Suppressor macrophage treated with lipopolysaccharide for 4 hours (primary cell): ENCODE measurements around the gene RING1.
A peak's percentile ranks its signal among the peaks of the same experiment; 100 is the strongest.
"Not testable (repeated sequence)": the region's sequence is repeated elsewhere in the genome, so short reads cannot be mapped to it uniquely, and the experiment has no call there.

Source experiments
- DNase-seq: peaks from one replicate; pipeline ENCODE4 v3.0.0-alpha.2; 2020

The RING1 gene

DNA sequence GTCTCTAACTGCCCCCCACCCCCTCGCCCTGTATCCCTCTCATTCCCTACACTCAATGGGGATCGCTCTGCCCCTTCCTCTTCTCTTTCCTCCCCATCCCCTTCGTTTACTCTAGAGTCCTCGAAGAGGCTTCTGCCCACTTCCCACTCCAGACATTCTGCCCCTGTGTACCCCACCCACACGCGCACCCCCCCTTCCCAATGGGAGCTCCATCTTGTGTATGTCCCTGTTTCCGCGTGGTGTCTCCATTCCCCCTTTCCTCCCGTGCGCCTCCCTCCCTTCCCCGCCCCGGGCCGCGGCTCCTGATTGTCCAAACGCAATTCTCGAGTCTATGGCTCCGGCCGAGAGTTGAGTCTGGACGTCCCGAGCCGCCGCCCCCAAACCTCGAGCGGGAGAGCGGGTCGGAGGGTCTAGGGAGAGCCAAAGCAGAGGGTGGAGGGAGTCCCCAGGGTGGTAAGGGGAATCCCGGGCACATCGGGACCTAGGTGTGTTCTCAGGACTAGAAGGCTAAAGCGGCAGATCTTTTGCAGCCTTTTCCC is 679 bp upstream of the RING1 start:
- DNase-seq = no peak

DNA sequence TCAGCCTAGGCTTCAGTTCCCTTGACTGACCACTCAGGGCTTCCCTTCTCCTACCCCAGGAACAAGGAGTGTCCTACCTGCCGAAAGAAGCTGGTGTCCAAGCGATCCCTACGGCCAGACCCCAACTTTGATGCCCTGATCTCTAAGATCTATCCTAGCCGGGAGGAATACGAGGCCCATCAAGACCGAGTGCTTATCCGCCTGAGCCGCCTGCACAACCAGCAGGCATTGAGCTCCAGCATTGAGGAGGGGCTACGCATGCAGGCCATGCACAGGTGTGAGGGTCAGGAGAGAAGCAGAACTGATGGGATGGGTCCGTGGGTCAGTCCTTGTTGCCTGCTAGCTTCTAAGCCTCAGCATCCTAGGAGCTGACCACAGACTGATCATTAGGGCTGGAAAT is 1.6 kb downstream of the RING1 start:
- no peak for DNase-seq

GRCh38 chr6:33211136-33211535 is 2.8 kb downstream of the RING1 start:
- DNase-seq = no peak

- no peak for DNase-seq
Measured at GRCh38 chr6:33211666-33212422, 3.5 kb downstream of the RING1 start.

GRCh38 chr6:33212857-33213165 is 4.5 kb downstream of the RING1 start:
- DNase-seq = no peak

DNA sequence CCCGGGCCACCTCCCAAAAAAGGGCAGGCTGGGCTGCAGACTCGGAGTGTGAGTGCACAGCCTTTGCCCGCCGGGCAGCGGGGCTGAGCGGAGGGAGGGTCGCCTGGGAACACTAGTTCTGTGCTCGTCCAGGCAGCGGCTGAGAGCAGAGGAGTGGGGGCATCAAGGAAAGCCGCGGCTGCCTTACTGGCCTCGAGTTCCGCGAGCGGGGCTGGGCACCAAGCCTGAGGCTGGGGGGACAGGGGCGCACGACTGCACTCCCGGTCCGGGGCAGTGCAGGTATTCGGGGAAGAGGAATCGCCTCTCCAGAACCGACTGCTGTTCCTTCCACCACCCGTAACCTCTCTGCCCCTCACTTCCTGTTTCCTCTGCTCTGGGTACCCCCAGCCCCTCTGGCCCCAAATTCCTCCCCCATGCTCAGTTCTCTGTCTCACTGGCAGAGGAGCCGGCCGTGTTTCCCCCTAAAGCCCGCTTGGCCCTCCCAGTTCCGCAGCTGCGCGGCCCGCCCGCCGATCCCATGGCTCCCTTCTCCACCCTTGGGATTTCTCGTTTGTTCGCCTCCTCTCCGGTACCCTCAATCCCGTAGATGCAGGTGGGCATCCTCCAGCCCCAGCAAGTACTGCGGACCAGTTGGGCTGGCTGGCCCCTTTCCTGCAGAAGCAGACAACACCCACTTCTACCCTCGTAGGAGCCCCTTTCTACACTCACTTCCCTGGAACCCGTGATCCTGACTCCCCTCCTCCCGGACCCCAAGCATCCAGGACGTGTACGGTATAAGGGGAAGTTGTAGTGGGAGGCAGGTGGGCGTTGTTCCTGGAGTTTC is 5.1 kb downstream of the RING1 start:
- no peak for DNase-seq

- DNase-seq = no peak
Measured at GRCh38 chr6:33213989-33214335, 5.7 kb downstream of the RING1 start.

DNA sequence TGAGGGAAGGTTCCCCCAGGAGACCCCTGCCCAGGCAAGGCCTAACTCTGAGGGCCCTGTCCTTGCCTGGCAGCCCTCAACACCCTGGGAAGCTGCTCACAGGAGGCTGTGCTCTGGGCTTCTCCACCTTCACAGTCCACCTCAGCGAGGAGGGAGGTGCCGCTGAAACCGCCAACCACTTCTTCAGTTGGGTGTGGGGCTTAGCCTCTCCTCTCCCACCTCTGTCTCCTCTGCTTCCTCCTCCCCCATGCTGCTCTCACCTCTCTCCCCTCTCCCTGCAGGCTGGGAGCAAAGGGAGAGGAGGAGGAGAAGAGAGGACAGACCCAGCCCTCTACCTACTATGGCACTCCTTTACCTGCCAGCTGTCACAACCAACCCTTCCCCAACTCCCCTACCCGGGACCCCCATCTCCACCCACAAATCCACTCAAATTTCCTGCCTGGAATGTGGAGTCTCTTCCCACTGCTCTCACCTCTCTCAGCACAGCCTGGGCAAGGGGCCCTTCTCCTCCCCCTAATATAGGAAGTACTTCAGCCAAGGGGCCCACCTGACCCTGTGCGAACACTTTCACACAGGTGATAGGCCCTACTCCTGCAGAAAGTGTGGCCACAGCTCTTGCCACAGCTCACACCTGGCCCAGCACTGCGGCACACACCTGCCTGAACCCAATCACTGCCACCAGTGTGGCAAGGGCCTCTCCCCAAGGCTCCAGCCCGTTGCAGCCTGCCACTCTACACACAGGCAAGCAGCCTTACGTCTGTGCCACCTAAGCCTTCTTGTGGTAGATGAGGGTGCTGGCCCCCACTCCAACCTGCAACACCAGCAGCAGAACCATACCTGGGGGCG is 7.2 kb downstream of the RING1 start:
- no peak for DNase-seq

GRCh38 chr6:33216117-33216649 is 7.9 kb downstream of the RING1 start:
- DNase-seq = no peak

GRCh38 chr6:33217246-33217645 is 8.9 kb downstream of the RING1 start:
- DNase-seq = no peak

DNA sequence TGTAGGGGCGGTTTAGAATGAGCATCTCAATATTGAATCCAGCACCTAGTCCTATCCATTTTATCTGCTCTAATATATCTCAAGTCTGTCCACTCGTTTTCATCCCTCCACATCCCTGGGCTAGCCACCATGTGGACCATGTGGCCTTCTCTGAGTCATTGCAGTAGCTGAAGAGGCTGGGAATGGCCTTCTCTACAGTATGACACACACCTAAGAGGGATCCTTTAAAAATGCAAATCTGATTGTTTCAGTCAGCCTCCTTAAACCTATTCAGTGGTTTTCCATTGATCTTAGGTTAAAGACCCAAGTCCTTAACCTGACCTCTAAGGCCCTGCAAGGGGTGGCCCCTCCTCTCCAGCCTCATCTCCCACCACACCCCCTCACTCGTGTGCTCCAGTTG is 9.4 kb downstream of the RING1 start:
- no peak for DNase-seq

- DNase-seq = not testable (repeated sequence)
Measured at GRCh38 chr6:33226503-33227120, 18.3 kb downstream of the RING1 start.

DNA sequence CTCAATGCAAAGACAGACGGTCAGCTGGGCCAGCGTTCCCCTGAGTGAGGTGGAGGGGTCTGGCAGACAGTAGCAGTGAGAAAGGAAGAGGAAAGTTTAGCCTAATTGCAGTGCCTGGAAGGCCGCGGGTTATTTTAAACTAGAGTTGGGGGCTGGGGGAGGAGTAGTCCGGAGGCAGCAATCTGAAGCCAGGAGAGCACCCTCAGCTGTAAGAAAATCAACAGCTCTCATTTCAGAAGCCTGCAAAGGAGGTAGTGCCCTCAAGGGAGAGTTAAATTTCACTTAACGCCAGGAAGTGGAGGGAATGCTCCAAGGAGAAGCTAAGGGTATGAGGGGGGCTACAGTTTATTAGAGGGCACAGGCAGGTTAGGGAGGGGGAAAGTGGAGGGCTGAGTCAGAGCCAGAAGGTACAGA is 26.9 kb downstream of the RING1 start:
- no peak for DNase-seq

- DNase-seq = no peak
Measured at GRCh38 chr6:33236328-33236727, 28.0 kb downstream of the RING1 start.

GRCh38 chr6:33236852-33237251 is 28.6 kb downstream of the RING1 start:
- DNase-seq = no peak

DNA sequence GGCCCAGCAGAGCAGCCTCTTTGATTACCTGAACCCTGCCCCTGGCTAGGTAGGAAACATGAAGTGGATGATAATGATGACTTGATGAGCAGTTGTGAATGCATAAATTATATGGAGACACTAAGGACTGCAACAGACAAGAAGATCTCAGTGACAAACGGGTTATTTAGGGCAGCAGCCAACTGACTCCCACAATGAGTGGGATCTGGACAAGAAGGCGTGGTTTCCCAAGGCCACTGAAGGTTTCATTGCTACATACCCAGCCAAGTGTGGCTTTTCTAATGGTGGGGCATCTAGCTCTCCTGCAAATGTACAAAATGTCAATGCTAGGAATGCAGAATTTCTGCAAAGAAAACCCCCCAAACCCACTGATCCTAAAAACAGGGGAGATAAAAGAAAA is 29.4 kb downstream of the RING1 start:
- no peak for DNase-seq

DNA sequence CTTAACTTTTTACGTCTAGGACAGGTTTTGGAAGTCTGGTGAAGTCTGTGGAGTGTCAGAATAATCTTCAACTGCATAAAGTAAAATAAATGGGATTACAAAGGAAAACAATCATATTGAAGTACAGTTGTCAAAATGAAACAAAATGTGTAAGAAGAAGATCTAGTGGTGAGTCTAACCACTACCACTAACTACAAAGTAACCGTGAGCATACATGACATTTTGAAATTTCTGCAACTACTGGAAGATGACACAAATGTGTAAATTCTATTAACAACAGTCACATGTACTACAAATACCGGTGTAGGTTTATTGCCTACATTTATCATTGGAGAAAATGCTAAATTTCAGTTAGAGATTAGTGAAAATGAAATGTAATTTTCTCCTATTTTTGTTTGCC is 33.7 kb downstream of the RING1 start:
- peak; percentile 29 for DNase-seq

- DNase-seq = no peak
Measured at GRCh38 chr6:33243476-33243875, 35.2 kb downstream of the RING1 start.

DNA sequence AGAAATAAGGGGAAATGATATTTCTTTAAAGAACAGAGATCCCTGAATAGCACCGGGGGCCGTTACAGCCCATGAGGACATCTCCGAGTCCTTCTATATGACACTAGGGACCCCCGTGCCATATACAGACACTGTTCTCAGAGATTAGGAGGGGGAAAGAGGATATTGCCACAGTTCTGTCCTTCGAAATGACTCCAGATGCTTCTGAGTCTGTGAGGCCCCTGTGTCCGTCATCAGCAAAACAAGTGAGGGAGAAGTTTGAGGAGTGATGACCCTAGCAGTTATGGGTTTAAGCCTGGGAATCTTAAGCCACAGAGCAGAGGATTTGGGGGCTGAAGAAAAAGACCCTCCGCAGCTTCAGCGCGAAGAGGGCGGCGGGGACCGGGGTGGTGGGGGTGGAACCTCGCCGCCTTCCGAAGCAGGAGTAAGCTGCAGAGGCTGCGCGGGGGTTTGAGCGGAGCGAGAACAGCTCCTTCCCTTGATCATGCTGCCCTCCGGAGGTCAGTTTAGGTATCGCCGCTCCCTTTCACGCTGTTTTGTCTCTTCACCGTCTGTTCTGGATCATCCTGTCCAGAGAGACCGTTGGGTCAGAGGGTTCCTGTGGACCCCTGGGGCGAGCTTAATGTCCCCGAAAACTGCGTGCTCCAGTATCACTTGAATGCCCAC is 39.8 kb downstream of the RING1 start:
- peak; percentile 91 for DNase-seq

GRCh38 chr6:33248643-33248931 is 40.3 kb downstream of the RING1 start:
- DNase-seq = no peak

- DNase-seq = peak; percentile 99
Measured at GRCh38 chr6:33248932-33249731, 40.8 kb downstream of the RING1 start.
